ENCODE results near the gene RASGRF1. TPM values are rescaled to one million over a fixed set of nuclear protein-coding genes. Genes with fewer than 3 reads are reported as not detected.
"Not testable (repeated sequence)": the region's sequence is repeated elsewhere in the genome, so short reads cannot be mapped to it uniquely, and the experiment has no call there.

The RASGRF1 gene, protein sequence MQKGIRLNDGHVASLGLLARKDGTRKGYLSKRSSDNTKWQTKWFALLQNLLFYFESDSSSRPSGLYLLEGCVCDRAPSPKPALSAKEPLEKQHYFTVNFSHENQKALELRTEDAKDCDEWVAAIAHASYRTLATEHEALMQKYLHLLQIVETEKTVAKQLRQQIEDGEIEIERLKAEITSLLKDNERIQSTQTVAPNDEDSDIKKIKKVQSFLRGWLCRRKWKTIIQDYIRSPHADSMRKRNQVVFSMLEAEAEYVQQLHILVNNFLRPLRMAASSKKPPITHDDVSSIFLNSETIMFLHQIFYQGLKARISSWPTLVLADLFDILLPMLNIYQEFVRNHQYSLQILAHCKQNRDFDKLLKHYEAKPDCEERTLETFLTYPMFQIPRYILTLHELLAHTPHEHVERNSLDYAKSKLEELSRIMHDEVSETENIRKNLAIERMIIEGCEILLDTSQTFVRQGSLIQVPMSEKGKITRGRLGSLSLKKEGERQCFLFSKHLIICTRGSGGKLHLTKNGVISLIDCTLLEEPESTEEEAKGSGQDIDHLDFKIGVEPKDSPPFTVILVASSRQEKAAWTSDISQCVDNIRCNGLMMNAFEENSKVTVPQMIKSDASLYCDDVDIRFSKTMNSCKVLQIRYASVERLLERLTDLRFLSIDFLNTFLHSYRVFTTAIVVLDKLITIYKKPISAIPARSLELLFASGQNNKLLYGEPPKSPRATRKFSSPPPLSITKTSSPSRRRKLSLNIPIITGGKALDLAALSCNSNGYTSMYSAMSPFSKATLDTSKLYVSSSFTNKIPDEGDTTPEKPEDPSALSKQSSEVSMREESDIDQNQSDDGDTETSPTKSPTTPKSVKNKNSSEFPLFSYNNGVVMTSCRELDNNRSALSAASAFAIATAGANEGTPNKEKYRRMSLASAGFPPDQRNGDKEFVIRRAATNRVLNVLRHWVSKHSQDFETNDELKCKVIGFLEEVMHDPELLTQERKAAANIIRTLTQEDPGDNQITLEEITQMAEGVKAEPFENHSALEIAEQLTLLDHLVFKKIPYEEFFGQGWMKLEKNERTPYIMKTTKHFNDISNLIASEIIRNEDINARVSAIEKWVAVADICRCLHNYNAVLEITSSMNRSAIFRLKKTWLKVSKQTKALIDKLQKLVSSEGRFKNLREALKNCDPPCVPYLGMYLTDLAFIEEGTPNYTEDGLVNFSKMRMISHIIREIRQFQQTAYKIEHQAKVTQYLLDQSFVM (N-terminal part only)
- polyA plus RNA-seq (ENCODE audit: insufficient read depth in 1 of 5, insufficient read length in 5 of 5, low replicate concordance in 1 of 5): 10 to 100 TPM in 4 of 5 donors, 1 to 10 TPM in 1; 6.7 to 39.9 (median 20.7) TPM
- long read RNA-seq, donor 1, partial matches to known transcripts: 6 of 7 reads
- long read RNA-seq, donor 1, other reads (novel, unspliced or antisense): 0 of 7 reads
- long read RNA-seq, donor 2, partial matches to known transcripts: 0 of 1 reads
- long read RNA-seq, donor 2, other reads (novel, unspliced or antisense): 0 of 1 reads
- long read RNA-seq, donor 3, partial matches to known transcripts: 0 of 3 reads
- long read RNA-seq, donor 3, other reads (novel, unspliced or antisense): 0 of 3 reads
- long read RNA-seq, donor 4, transcript RASGRF1-209 (1 exons, 1,521 nt): major isoform, 8 of 8 reads
- long read RNA-seq, donor 4, partial matches to known transcripts: 0 of 8 reads
- long read RNA-seq, donor 4, other reads (novel, unspliced or antisense): 0 of 8 reads
- long read RNA-seq, donor 5, partial matches to known transcripts: 0 of 1 reads
- long read RNA-seq, donor 5, other reads (novel, unspliced or antisense): 0 of 1 reads
- long read RNA-seq, donor 6, partial matches to known transcripts: 0 of 3 reads
- long read RNA-seq, donor 6, other reads (novel, unspliced or antisense): 0 of 3 reads
- long read RNA-seq, donor 7, partial matches to known transcripts: 7 of 8 reads
- long read RNA-seq, donor 7, other reads (novel, unspliced or antisense): 0 of 8 reads
- long read RNA-seq, donor 8: 0 reads

DNA sequence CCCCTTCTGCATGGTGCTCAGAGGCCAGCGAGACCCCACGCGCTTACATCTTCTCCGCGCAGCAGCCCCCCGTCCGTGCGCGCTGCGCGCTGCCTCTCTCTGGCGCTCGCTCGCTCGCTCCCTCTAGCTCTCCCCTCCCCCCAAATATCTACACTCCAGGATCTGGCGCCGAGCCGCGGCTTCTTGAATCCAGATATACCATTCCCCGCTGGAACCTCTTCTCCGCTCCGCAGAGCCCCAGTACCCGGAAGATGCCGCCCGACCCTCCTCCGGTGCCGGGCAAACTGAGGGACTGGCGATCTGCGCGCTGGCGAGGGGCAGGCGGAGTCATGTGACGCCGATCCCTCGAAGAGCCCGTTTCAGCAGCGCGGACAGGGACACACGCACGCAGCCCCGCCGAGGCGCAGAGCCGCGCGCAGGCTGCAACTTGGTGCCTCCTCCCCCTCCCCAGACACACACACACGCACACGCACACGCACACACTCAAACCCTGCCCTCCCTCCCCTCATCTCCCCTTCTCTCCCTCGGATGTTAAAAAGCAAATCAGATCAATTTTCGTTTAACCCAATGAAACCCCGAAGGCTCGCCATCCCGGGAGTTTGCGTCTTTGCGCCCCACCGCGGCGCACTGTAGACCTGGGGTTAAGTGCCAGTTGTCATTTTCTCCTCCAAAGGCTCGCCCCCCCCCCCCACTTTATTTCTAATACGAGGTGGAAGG is at the start of gene RASGRF1:
RASGRF1 (minus strand) TSS at position 294 of the 717 bp plus-strand sequence; CDS start at position 12, 282 bp downstream.
- peak; percentile 7 to 20 for DNase-seq

GRCh38 chr15:79136434-79137046 is 46.0 kb upstream of the RASGRF1 start:
- no peak for DNase-seq

DNA sequence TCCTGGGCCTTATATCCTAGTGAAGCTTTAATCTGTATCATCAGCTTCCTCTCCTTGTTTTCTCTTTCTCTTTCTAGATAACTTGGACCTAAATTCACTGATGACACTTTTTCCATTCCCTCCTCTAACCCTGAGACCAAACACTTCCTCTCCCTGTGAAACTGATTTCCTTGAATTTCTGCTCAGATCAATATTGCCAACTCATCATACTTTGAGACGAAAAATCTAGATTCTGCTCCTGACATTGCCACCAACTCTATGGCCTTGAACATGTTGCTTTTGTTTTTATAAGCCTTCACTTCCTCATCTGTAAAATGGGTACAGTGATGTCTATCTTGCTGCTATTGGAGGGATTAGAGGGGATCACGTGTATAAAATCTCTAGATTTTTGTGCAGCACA is 42.7 kb upstream of the RASGRF1 start:
- DNase-seq: no peak

DNA sequence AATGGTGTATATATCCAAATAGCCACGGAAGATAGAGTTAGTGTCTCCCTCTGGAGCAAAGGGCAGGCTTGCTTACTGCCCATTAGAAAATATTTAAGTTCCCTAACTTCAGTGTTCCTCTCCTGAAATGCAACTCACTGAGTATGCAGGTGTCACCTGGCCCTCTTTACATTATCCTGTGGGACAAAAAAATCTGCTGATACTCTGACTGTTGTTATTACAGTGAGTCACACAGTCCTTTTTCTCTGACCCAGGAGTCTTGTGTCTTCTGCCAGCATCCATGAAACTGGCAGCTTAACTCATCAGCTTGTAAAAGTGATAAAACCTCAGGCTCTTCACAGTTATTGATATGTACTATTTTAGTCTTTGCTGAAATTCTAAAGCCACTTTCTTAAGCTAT is 42.2 kb upstream of the RASGRF1 start:
- DNase-seq: no peak

DNA sequence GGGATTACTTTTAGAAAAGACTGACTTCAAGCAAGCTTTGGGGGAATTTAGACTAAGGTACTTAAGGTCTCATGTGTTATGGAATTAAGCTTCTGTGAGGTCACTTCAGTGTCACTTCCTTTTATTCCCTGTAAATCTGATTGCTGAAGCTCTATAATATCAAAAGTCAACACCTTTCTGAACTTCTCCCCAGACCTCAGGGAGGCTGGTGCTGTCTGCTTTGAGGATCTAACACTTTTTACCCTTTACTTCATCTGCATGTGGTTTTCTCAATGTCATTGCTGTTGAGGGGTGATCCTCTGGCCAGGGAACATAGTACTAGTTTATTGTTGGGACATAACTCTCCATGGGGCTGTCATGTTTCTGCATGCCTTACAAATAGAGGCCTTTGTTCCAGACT is 41.8 kb upstream of the RASGRF1 start:
- no peak for DNase-seq

GRCh38 chr15:79130535-79131130 is 40.1 kb upstream of the RASGRF1 start:
- DNase-seq: no peak

DNA sequence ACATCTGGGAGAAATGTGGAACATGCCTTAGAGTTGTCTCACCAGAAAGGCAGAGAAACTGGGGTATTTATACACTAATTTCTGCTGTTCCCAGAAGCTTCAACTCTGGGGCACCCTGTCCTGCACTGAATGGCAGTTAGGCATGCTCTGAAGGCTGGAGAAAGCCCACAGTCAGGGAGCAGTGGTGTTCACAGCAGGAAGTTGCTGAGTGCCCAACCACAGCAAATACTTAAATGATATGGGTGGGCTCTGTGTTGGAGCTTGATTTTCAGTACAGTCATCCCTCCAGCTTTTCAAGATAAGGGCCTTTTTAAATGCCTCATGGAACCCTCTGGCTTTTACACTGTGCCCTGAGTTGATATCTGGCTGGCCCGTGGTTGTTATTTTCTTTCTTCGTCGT is 38.7 kb upstream of the RASGRF1 start:
- DNase-seq: no peak

- DNase-seq: no peak
Measured at GRCh38 chr15:79128556-79128955, 38.0 kb upstream of the RASGRF1 start.

GRCh38 chr15:79124388-79124787 is 33.8 kb upstream of the RASGRF1 start:
- DNase-seq: no peak

GRCh38 chr15:79122991-79123390 is 32.4 kb upstream of the RASGRF1 start:
- no peak for DNase-seq

DNA sequence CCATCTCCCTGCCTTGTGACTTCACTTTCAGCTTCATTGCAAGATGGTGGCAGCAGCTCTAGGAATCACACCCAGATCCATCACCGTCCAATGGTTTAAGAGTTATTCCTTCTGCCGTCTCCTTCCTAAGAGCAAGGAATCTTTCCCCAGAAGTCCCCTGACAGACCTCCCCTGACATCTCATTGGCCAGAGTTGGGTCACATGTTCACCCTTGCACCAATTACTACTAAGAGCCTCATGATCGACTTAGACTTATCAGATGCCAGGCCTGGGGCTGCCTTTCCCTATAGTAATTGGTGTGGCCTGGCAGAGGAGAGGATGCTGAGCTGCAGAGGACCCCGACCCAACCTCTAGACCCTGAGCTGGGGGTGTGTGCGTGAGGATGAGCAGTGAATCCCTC is 31.8 kb upstream of the RASGRF1 start:
- DNase-seq: no peak

DNA sequence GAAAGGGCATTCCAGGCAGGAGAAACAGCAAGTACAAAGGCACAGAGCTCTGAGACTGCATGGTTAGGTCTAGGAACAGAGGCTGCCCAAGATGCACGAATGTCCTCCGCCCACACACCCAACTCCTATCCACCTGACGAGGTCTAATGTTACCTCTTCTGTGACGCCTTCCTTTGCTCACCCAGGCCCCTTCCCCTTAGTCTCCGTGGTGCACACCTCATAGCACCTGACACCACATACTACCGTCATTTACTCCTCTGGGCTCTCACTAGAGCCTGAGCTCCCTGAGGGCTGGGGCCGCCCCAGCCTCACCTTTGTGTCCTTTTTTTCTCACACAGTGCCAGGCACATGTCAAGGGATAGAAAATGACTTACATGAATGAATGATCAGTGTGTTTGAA is 31.0 kb upstream of the RASGRF1 start:
- no peak for DNase-seq

GRCh38 chr15:79117442-79118204 is 27.0 kb upstream of the RASGRF1 start:
- DNase-seq: no peak

- DNase-seq: no peak
Measured at GRCh38 chr15:79116771-79117170, 26.2 kb upstream of the RASGRF1 start.

GRCh38 chr15:79115986-79116665 is 25.5 kb upstream of the RASGRF1 start:
- DNase-seq: no peak

DNA sequence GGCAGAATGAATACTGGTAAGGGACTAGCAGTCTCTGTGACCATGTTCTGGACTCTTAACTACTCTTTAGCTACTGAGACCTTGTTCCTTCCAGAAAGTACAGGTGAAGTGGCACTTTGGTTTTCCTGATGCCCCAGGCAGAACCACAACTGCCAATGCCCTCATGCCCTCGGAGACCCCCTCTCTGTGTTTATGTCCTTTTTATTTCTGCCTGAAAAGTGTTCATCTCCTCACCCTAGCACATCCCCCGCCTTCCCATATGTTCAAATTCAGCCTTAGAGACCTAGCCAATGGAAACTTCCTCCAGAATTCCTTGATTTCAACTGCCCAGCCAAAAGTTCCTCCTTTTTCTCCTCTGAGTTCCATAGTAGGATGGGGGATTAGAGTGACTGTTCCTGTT is 23.3 kb upstream of the RASGRF1 start:
- no peak for DNase-seq

DNA sequence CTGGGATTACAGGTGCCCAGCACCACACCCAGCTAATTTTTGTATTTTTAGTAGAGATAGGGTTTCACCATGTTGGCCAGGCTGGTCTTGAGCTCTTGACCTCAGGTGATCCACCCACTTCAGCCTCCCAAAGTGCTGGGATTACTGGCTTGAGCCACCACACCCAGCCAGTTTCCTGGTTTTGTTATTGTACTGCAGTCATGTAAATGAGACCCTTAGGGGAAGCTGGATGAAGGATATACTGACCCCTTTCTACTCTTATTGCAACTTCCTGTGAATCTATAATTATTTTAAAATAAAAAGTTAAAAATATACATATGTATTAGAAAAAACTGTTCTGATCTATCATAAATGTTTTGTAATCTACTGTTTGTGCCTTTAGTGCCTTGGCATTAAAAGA is 20.8 kb upstream of the RASGRF1 start:
- DNase-seq: not testable (repeated sequence)

All from right lung (tissue), 10 donors.